Loucy (cell line): ENCODE results near the gene FAM181A.

Experiments used
- H2AFZ ChIP-seq: fragments of 200-600 bp; sonication (generic); 2 replicates; pipeline ENCODE4 v1.6.0; 2016; ENCODE audit warnings: antibody characterized with exemption, mild to moderate bottlenecking, low read length, moderate library complexity
- H3F3A ChIP-seq: fragments of 200-600 bp; 2 replicates; pipeline ENCODE4 v1.6.0; 2016; ENCODE audit warnings: antibody characterized with exemption, low read depth, mild to moderate bottlenecking
- H3K27me3 ChIP-seq: fragments of 200-600 bp; sonication (generic); 2 replicates; pipeline ENCODE4 v1.6.1; 2014; ENCODE audit warnings: low read length, mild to moderate bottlenecking; ENCODE audit not compliant: insufficient read depth, poor library complexity, severe bottlenecking
- H3K36me3 ChIP-seq: fragments of 200-600 bp; sonication (generic); 2 replicates; pipeline ENCODE4 v1.6.1; 2016; ENCODE audit warnings: low read length; ENCODE audit not compliant: insufficient read depth
- H3K4me1 ChIP-seq: fragments of 200-600 bp; sonication (generic); 2 replicates; pipeline ENCODE4 v1.5.1; 2014; ENCODE audit warnings: low read length, mild to moderate bottlenecking; ENCODE audit not compliant: insufficient read depth, poor library complexity, severe bottlenecking
- H3K4me2 ChIP-seq: fragments of 200-600 bp; sonication (generic); 2 replicates; pipeline ENCODE4 v1.6.0; 2014; ENCODE audit warnings: antibody characterized with exemption, low read length, low read depth, mild to moderate bottlenecking; ENCODE audit not compliant: poor library complexity, severe bottlenecking
- H3K4me3 ChIP-seq: fragments of 200-600 bp; sonication (generic); 2 replicates; pipeline ENCODE4 v1.5.1; 2014; ENCODE audit warnings: low read length, mild to moderate bottlenecking, mixed read lengths; ENCODE audit not compliant: poor library complexity, severe bottlenecking
- H3K79me2 ChIP-seq: fragments of 200-600 bp; sonication (generic); 2 replicates; pipeline ENCODE4 v1.6.1; 2014; ENCODE audit warnings: low read length; ENCODE audit not compliant: insufficient read depth
- H3K9ac ChIP-seq: fragments of 200-600 bp; sonication (generic); 2 replicates; pipeline ENCODE4 v1.6.0; 2014; ENCODE audit warnings: mild to moderate bottlenecking, low read depth, low read length, moderate library complexity; ENCODE audit not compliant: poor library complexity, severe bottlenecking
- H3K9me2 ChIP-seq: fragments of 200-600 bp; sonication (generic); replicated peaks from 2 replicates; pipeline ENCODE4 v1.6.1; 2016; ENCODE audit warnings: low read depth, low read length, mixed read lengths
- H3K9me3 ChIP-seq: fragments of 200-600 bp; sonication (generic); 2 replicates; pipeline ENCODE4 v1.6.1; 2014; ENCODE audit warnings: mild to moderate bottlenecking, antibody characterized with exemption, low read length, low read depth; ENCODE audit not compliant: insufficient read depth
- H4K20me1 ChIP-seq: fragments of 200-600 bp; sonication (generic); 2 replicates; pipeline ENCODE4 v1.6.0; 2014; ENCODE audit warnings: antibody characterized with exemption, low read length, mild to moderate bottlenecking; ENCODE audit not compliant: insufficient read depth, poor library complexity, severe bottlenecking
- EZH2phosphoT487 ChIP-seq: fragments of 200-600 bp; IDR thresholded peaks from 2 replicates; pipeline ENCODE4 v1.6.1; 2018; ENCODE audit warnings: antibody characterized with exemption, mild to moderate bottlenecking, moderate library complexity, borderline replicate concordance
- TF ChIP-seq, protein P1 (sequence below): fragments of 200-600 bp; sonication (generic); conservative IDR thresholded peaks from 2 replicates; pipeline ENCODE4 v1.5.1; 2014; ENCODE audit warnings: mild to moderate bottlenecking, antibody characterized with exemption, low read length

Gene FAM181A

DNA sequence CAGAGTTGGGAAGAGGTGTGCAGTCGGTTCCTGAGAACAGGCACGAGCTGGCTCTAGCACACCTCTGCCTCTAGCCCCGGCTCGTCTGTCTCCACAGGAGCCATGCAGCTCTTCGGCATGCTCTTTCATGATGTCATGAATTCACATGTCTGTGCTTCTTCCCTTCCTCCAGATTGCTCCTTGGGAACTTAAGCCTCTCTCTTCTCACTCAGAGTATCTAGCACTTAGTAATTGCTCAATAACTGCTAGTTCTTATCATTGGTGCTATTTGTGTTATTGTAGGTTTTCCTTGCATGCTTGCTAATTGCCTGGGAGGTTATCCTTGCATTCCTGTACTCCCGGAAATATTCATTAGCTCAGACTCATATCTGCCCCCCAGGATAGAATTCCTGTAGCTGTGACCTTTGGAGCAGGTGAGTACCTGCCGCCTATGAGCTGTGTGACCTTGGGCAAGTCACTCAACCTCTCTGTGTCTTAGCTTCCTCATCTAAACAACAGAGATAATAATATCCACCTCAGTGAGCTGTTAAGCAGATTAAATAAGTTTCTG, 19.5 kb downstream of the FAM181A start:
- Histone ChIP-seq H3K4me2 (no peak overlapping the region), H4K20me1 (no peaks in the 10 kb centered on the region), H2AFZ (no peak overlapping the region)

DNA sequence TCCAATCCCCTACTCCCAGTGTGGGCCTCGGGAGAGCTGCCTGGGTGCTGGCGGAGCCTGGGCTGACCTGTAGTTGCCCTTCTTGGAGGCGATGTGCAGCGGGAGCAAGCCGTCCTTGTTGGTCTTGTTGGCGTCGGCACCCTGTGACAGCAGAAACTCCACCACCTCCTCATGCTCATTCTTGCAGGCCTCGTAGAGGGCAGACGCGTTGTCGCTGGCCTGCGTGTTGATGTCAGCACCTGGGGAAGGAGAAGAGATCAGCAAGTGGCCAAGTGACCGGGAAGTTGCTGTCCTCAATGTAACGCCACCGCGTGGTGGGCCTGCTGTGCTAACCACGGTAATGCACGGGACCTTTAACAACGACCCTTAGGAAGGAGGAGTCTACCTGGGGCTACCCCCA, 20.1 kb downstream of the FAM181A start:
- H4K20me1 ChIP-seq: no peaks in the 10 kb centered on the region
- H3F3A ChIP-seq: no peaks in the 10 kb centered on the region
- no peak overlapping the region for H3K4me2 ChIP-seq
- H3K9ac ChIP-seq: no peak overlapping the region
- no peak for TF ChIP-seq EZH2phosphoT487
- TF ChIP-seq, protein P1, sequence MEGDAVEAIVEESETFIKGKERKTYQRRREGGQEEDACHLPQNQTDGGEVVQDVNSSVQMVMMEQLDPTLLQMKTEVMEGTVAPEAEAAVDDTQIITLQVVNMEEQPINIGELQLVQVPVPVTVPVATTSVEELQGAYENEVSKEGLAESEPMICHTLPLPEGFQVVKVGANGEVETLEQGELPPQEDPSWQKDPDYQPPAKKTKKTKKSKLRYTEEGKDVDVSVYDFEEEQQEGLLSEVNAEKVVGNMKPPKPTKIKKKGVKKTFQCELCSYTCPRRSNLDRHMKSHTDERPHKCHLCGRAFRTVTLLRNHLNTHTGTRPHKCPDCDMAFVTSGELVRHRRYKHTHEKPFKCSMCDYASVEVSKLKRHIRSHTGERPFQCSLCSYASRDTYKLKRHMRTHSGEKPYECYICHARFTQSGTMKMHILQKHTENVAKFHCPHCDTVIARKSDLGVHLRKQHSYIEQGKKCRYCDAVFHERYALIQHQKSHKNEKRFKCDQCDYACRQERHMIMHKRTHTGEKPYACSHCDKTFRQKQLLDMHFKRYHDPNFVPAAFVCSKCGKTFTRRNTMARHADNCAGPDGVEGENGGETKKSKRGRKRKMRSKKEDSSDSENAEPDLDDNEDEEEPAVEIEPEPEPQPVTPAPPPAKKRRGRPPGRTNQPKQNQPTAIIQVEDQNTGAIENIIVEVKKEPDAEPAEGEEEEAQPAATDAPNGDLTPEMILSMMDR: no peak
- no peak overlapping the region for H2AFZ ChIP-seq
- no peaks in the 10 kb centered on the region for H3K36me3 ChIP-seq
- H3K9me3 ChIP-seq: no peaks in the 10 kb centered on the region
- H3K27me3 ChIP-seq: no peaks in the 10 kb centered on the region
- no peaks in the 10 kb centered on the region for H3K4me1 ChIP-seq
- H3K4me3 ChIP-seq: no peak overlapping the region
- H3K9me2 ChIP-seq: no peaks in the 10 kb centered on the region
- H3K79me2 ChIP-seq: no peaks in the 10 kb centered on the region

More for the DNA sequence above, 19.5 kb downstream of the FAM181A start:
- Histone ChIP-seq H3K9ac (no peak overlapping the region), H3K9me3 (no peaks in the 10 kb centered on the region), H3K36me3 (no peaks in the 10 kb centered on the region), H3K79me2 (no peaks in the 10 kb centered on the region), H3K4me3 (no peak overlapping the region), H3K9me2 (no peaks in the 10 kb centered on the region), H3F3A (no peaks in the 10 kb centered on the region), H3K27me3 (no peaks in the 10 kb centered on the region), H3K4me1 (no peaks in the 10 kb centered on the region)
- TF ChIP-seq, protein P1: no peak
- no peak for TF ChIP-seq EZH2phosphoT487

DNA sequence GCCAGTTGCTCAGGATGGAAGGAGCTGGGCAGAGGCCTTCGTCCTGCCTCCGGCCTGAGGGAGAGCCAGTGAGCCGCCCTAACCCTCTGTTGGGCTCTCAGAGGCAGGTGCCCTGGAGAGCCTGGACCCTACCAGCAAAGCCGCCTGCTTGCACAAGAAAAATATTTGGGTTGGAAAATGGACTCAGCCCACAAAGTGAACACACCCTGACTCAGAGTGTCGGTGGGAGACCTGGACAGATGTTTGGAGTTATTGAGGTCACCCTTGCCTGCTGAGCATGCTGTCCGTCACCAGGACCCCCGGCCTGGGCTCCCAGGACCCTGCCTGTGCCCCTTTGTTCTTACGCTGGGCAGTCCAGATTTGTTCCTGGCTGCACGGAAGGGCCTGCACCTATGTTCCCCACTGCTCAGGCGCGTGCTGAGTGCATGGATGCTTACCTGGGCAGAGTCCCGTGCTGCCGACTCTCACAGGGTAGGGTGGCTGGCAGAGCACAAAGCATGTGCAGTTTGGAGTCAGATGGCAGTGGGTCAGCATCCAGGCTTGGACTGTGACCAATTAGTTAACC, 22.4 kb downstream of the FAM181A start:
- no peaks in the 10 kb centered on the region for H3K36me3 ChIP-seq
- no peak overlapping the region for H3K9ac ChIP-seq
- H3K9me3 ChIP-seq: no peaks in the 10 kb centered on the region
- H3K4me1 ChIP-seq: peaks cover 22% of the 10 kb centered on the region
- H3K9me2 ChIP-seq: no peaks in the 10 kb centered on the region
- no peak overlapping the region for H2AFZ ChIP-seq
- no peak for TF ChIP-seq EZH2phosphoT487
- TF ChIP-seq, protein P1: no peak
- no peak overlapping the region for H3K4me3 ChIP-seq
- no peaks in the 10 kb centered on the region for H3K27me3 ChIP-seq
- H3K4me2 ChIP-seq: no peak overlapping the region
- H3F3A ChIP-seq: no peaks in the 10 kb centered on the region
- H3K79me2 ChIP-seq: no peaks in the 10 kb centered on the region
- no peaks in the 10 kb centered on the region for H4K20me1 ChIP-seq
